ENCODE measurements around the gene ARMC10.
"Not testable (repeated sequence)": the region's sequence is repeated elsewhere in the genome, so short reads cannot be mapped to it uniquely, and the experiment has no call there.

ARMC10 gene

GRCh38 chr7:103078226-103078625, 3.3 kb downstream of the ARMC10 start:
- not testable (repeated sequence) for DNase-seq (ENCODE audit: low read depth in 2 of 2)

GRCh38 chr7:103079836-103080235, 4.9 kb downstream of the ARMC10 start:
- no peak for DNase-seq (ENCODE audit: low read depth in 2 of 2)

DNA sequence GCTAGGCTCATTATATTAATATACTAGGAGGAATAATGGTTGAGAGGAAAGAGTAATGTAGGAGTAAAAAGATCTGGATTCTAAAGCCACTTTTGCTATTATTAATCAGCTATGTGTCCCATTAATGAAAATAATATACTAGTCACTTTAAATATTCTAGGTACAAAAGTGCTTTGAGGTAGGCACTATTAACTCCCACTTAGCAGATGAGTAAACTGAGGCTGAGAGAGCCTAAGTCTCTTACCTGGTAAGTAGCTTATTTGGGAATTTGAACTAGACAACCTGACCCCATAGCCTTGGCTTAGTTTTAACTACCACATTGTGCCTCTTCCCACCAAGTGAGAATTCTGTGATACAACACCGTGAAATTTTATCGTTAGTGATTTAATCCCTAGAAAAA, 6.0 kb downstream of the ARMC10 start:
- DNase-seq (ENCODE audit: low read depth in 2 of 2): no peak

- DNase-seq (ENCODE audit: low read depth in 2 of 2): no peak
Observed at GRCh38 chr7:103082497-103082896, 7.6 kb downstream of the ARMC10 start.

DNA sequence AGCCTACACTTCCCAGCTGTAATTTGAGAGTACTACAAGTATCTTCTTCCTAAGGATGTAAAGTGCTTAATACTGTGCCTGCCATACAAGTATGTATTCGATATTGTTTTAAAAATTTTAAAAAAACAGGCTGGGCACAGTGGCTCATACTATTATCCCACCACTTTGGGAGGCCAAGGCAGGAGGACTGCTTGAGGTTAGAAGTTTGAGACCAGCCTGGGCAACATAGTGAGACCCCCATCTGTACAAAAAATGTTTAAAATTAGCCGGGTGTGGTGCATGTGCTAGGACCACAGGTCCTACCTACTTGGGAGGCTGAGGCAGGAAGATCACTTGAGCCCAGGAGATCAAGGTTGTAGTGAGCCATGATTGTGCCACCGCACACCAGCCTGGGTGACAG, 8.3 kb downstream of the ARMC10 start:
- no peak for DNase-seq (ENCODE audit: low read depth in 2 of 2)

DNA sequence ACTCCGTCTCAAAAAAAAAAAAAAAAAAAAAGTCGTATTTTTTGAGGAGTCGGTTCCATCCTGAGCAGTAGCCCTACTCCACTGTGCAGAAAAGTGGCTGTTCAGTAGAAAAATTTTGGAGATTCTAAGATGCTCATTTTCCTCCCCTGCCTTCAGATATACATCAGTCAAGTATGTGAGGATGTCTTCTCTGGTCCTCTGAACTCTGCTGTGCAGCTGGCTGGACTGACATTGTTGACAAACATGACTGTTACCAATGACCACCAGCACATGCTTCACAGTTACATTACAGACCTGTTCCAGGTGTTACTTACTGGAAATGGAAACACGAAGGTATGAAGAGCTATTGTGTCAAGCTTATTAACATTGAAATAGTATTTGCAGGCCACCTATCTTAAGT, 17.4 kb downstream of the ARMC10 start:
- DNase-seq (ENCODE audit: low read depth in 2 of 2): not testable (repeated sequence)

DNA sequence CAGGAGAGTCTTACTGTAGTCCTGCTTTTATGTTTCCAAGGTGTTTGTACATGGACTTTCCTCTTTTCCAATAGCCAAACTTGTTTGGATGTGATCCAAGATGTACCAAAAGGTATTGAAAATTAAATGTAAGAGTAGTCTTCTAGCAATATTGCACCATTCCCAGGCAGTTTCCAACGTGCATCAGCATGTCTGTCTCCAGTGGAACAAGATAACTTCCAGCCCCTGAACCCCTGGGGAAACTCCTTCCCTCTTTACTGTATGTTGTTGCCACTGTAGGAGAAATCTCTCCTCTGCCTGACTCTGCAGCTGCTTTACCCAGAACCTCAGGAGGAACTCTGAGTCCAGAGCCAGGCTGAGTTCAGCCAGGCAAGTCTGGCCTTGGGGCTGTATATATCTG, 18.5 kb downstream of the ARMC10 start:
- no peak for DNase-seq (ENCODE audit: low read depth in 2 of 2)

DNA sequence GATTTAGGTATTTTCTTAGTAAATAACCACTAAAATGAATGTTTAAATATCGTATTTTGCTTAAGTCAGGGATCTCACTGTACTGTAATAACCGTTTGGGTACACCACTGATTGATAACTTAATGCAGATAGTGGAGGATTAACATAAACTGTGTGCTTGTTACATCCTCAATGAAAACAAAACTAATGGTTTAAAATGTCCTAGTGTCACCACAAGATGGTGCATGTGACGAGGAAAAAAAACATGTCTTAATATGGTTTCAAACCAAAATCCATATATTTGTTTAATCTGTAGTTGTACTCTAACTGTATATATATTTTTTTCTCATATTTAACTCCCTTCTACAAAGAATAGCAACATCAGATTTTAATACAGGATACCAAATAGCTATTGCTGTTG, 19.2 kb downstream of the ARMC10 start:
- no peak for DNase-seq (ENCODE audit: low read depth in 2 of 2)

DNA sequence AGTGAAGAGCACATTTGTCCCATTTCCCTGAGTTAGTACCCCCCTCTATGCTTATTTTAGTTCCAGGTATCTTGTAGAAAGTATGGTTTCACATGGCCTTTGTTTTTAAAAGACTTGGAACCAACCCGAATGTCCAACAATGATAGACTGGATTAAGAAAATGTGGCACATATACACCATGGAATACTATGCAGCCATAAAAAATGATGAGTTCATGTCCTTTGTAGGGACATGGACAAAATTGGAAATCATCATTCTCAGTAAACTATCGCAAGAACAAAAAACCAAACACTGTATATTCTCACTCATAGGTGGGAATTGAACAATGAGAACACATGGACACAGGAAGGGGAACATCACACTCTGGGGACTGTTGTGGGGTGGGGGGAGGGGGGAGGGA, 20.6 kb downstream of the ARMC10 start:
- DNase-seq (ENCODE audit: low read depth in 2 of 2): not testable (repeated sequence)

DNA sequence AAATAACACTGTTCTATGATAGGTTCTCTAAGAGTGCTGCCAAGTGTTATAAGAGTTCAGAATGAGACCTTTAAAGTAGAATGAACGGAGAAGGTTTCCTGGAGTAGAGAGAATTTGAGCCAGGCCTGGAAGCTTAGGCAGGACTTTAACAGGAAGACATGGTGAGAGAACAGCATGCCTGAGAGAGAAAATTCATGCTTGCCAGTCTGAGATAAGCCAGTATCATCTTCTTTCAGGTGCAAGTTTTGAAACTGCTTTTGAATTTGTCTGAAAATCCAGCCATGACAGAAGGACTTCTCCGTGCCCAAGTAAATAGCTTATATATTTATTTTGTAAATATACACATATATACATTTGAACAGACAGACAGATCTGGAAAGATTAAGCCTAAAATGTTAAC, 22.1 kb downstream of the ARMC10 start:
- DNase-seq (ENCODE audit: low read depth in 2 of 2): no peak

DNA sequence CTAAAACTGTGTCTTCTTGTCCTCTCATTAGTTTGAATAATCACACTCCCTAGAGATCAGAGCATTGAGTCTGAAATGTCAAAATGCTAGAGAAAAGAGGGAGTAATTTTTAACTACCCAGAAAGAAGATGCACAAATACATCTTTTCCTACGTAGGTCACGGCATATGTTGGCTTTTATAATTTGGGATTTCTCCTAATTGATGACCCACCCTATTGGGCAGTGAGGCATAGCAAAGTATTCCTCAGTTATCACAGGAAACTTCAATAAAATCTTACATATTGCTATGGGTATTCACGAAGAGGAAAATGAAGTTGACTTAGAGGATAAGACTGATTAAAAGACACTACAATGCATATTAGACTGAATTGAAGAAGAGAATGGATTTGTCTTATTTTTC, 25.4 kb downstream of the ARMC10 start:
- DNase-seq (ENCODE audit: low read depth in 2 of 2): no peak

GRCh38 chr7:103101543-103101942, 26.6 kb downstream of the ARMC10 start:
- no peak for DNase-seq (ENCODE audit: low read depth in 2 of 2)

GRCh38 chr7:103106005-103106702, 31.2 kb downstream of the ARMC10 start:
- no peak for DNase-seq (ENCODE audit: low read depth in 2 of 2)

DNA sequence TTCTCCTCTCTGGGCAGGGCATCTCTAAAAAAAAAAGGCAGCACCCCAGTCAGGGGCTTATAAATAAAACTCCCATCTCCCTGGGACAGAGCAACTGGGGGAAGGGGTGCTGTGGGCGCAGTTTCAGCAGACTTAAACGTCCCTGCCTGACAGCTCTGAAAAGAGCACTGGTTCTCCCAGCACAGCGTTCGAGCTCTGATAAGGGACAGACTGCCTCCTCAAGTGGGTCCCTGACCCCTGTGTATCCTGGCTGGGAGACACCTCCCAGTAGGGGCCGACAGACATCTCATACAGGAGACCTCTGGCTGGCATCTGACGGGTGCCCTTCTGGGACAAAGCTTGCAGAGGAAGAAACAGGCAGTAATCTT, 31.7 kb downstream of the ARMC10 start:
- DNase-seq (ENCODE audit: low read depth in 2 of 2): not testable (repeated sequence)

- no peak for DNase-seq (ENCODE audit: low read depth in 2 of 2)
Observed at GRCh38 chr7:103113164-103113563, 38.2 kb downstream of the ARMC10 start.

- no peak for DNase-seq (ENCODE audit: low read depth in 2 of 2)
Observed at GRCh38 chr7:103114576-103115008, 39.7 kb downstream of the ARMC10 start.

DNA sequence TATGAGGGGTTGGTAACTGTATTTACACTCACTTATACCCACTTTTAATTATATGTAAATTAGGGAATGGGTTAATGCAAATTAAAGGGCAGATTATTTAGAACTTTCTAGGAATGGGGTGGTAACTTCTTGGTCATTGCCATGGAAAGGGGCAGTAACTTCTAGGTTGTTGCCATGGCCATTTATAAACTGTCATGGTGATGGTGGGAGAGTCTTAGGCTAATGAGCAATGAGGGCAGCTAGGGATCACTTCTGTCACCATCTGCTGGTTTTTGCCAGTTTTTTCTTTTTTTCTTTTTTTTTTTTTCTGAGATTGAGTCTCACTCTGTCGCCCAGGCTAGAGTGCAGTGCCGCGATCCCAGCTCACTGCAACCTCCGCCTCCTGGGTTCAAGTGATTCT, 40.8 kb downstream of the ARMC10 start:
- no peak for DNase-seq (ENCODE audit: low read depth in 2 of 2)

DNA sequence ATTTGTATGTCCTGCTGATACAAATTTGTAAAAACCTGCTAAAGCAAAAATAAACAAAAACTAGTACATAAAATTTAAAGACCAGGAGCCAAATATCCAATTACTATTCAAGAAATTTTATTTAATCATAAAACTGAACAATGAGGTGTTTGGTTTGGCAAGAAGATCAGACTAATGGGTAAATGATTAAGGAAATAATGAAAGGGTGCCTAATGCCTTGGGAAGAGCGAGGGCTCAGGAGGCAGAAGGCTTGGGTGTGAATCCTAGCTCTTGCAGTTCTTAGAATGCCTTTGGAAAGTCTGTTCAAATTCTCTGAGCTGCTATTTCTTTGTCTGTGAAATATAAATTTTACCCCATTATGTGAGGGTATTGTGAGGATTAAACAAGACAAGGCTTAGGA, 41.6 kb downstream of the ARMC10 start:
- DNase-seq (ENCODE audit: low read depth in 2 of 2): no peak

DNA sequence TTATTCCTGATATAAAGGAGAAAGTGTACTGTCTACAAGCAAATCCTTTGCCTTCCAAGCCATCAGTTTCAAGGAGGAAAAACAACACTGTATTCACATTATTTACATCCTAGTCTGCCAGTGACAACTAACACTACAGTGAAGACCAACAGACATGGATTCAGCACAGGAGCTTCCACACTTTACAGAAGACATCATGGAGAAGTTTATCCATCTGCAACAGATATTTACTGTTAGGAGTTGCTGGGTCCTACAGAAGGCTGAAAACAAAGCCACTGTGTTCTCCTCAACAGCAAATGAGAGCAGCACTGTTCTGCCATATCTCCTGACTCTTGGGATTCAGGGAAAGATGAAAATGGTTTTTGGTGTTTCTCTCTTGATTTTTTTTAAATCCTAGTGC, 42.1 kb downstream of the ARMC10 start:
- DNase-seq (ENCODE audit: low read depth in 2 of 2): no peak

DNA sequence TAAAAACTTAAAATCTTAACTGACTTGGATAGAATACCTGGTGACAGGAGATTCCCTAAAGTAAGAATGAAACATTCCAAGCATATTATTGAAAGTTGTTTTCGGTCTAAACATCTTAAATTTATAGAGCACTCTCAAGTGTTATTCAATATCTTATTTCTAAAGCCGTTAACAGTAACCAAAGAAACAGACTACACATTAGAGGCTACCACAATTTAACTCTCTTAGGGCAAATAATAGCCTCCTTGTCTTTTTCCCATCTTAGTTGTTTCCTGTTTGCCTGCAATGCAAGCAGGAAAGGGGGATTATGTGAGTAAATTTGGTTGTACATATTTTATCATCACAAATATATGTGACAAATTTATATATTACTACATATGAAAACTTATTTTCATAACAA, 42.5 kb downstream of the ARMC10 start:
- DNase-seq (ENCODE audit: low read depth in 2 of 2): no peak

GRCh38 chr7:103119791-103120291, 44.9 kb downstream of the ARMC10 start:
- no peak for DNase-seq (ENCODE audit: low read depth in 2 of 2)

DNA sequence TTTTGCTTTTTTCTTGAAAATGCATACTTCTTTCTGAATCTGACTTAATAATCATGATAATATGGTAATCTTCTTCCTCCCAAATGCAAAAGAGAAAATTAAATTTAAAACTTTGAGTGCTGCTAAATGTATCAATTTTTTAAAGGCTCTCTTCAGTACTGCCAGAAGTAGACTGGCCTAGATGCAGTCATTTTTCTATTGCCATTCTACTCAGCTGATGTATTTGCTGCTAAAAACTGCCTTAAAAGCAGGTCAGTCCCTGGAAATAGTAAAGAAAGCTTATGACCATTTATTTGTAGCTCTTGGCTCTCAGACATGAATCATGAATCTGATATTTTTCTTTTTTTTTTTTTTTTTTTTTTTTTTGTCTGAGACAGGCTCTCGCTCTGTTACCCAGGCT, 45.4 kb downstream of the ARMC10 start:
- no peak for DNase-seq (ENCODE audit: low read depth in 2 of 2)

- no peak for DNase-seq (ENCODE audit: low read depth in 2 of 2)
Observed at GRCh38 chr7:103121641-103122040, 46.7 kb downstream of the ARMC10 start.

GRCh38 chr7:103123529-103123928, 48.6 kb downstream of the ARMC10 start:
- DNase-seq (ENCODE audit: low read depth in 2 of 2): no peak
